T47D (cell line): ENCODE data around the gene CDC25B.

Experiments
- DNase-seq, 2 experiments: peaks; one replicate each; pipeline versions ENCODE4 v3.0.0 to v3.0.0-alpha.2; 2011 to 2012; ENCODE audit warnings: low read depth in 1 of 2, low spot score in 1 of 2
- JUND ChIP-seq: IDR thresholded peaks from 2 replicates; pipeline ENCODE4 v1.6.1; 2012; ENCODE audit warnings: low read depth
- in situ Hi-C: cut with HindIII; loops from 2 replicates; pipeline ENCODE4 v1.10.0; 2016; ENCODE audit warnings: low sequenced_read_pairs, low pct_unique_long_range_greater_than_20kb

CDC25B gene

DNA sequence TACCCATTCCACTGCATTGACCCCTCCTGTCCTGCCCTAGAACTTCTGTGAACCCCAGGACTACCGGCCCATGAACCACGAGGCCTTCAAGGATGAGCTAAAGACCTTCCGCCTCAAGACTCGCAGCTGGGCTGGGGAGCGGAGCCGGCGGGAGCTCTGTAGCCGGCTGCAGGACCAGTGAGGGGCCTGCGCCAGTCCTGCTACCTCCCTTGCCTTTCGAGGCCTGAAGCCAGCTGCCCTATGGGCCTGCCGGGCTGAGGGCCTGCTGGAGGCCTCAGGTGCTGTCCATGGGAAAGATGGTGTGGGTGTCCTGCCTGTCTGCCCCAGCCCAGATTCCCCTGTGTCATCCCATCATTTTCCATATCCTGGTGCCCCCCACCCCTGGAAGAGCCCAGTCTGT is 8.7 kb downstream of the CDC25B start:
- no peak for DNase-seq
- no peak for TF ChIP-seq JUND
- in situ Hi-C loops = no loop called here

DNA sequence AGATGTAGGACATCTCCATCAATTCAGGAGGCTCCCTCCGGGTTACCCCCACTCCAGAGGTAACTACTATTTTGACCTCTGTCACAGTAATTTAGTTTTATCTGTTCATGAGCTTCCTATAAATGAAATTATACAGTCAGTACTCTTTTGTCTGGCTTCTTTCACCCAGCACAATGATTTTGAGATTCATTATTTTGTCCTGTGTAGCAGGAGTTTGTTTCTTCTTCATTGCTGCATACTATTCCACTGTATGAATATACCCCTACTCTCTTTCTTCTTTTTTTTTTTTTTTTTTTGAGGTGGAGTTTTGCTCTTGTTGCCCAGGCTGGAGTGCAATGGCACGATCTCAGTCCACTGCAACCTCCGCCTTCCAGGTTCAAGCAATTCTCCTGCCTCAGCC is 12.4 kb downstream of the CDC25B start:
- no peak for DNase-seq
- TF ChIP-seq JUND = no peak
- in situ Hi-C loops = no loop called here

DNA sequence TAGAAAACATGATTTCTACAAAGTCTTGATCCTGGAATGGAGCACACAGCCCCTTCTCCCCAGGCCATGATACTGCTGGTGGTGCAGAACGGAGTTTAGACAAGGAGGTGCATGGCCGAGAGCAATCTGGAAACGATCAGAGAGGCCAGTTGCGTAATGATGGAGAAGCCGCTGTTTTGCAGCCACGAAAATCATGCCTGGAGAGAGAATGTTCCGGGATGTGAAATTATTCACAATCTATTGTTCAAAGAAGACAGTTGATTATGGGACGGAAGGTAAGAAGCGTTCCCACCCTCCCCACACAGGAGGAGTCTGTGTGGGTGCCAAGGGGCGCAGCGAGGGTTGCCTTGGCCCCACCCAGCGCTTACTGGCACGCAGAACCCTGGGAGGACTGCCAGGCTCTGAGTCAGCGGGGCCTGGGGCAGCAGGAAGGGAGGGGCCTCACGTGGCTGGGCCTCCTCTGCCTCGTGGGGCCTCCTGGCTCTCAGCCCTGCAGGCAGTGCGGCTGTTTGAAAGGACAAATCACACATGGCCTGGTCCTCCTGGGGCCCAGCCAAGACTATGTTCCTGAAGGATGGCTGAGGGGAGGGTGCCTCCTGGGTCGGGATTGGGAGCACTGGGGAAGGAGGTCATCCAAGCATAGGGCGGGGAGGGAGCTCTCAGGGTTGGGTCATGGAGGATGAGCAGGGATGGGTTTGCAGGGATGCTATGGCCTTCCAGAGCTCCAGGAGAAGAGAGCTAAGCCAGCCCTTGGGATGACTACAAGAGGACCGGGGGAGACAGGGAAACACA is 15.6 kb downstream of the CDC25B start:
- peak; percentile 88 for TF ChIP-seq JUND
- in situ Hi-C loops = no loop called here
- DNase-seq = peak; percentile 61 to 90

DNA sequence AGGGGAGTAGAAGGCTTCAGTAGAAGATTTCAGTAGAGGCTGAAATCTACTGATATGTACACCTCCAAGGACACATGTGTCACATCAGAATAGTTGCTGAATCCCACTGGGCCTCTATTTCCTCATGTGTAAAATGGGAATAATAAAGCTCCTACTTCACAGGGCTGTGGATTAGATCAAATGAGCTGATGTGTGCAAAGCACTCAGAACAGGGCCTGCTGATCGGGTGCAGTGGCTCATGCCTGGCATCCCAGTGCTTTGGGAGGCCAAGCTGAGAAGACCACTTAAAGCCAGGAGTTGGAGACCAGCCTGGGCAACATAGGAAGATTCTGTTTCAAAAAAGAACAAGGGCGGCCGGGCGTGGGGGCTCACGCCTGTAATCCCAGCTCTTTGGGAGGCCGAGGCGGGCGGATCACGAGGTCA is 16.2 kb downstream of the CDC25B start:
- no peak for TF ChIP-seq JUND
- in situ Hi-C loops = no loop called here
- no peak for DNase-seq

DNA sequence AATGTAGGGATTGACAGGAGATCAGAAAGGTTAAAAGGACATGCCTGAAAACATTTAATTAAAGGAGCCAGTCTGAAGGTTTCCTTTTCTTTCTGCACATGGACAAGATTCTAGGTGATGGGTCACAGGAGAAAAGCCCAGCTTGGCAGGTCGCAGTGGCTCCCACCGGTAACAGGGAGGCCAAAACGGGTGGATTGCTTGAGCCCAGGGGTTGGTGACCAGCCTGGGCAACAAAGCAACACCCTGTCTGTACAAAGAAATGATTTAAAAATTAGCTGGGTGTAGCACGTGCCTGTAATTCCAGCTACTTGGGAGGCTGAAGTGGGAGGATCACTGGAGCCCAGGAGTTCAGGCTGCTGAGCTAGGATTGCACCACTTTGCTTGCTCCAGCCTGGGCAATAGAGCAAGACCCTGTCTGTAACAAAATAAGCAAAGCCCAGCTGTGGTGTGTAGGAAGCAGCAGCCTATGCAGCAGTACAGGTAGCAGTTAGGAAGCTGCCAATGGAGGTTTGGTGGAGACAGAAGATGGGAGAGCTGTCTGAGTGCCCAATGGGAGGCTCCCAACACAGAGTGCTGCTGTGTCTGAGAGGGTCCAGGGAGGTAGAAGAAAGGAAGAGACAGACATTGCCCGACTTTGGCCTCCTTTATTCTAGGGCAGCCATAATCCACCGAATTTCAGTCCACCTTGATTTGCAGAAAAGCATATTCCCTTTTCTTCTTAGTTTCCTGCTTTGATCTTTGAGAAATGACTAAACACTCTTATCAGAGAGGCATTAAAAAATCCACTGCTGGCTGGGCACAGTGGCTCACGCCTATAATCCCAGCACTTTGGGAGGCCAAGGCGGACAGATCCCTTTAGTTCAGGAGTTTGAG is 17.1 kb downstream of the CDC25B start:
- no peak for TF ChIP-seq JUND
- in situ Hi-C loops = no loop called here
- no peak for DNase-seq

DNA sequence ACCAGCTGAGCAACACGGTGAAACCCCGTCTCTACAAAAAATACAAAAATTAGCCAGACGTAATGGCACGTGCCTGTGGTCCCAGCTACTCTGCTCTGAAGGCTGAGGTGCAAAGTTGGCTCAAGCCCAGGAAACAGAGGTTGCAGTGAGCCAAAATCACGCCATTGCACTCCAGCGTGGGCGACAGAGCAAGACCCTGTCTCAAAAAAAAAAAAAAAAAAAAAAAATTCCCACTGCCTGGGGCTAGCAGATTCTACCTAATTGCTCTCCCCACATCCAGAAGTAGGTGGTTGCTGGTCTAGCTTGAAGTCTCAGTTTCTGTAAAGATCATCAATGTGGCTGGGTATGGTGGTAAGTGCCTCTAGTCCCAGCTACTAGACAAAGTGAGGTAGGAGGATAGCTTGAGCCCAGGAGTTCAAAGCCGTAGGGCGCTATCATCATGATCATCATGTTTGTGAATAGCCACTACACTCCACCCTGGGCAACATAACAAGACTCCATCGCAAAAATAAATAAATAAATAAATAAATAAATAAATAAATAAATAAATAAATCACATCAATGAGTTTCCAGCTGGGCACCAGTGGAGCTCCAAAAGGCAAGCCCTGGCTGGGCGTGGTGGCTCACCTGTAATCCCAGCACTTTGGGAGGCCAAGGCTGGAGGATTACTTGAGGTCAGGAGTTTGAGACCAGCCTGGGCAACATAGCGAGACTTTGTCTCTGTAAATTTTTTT is 17.9 kb downstream of the CDC25B start:
- TF ChIP-seq JUND = no peak
- in situ Hi-C loops = no loop called here
- DNase-seq = no peak

DNA sequence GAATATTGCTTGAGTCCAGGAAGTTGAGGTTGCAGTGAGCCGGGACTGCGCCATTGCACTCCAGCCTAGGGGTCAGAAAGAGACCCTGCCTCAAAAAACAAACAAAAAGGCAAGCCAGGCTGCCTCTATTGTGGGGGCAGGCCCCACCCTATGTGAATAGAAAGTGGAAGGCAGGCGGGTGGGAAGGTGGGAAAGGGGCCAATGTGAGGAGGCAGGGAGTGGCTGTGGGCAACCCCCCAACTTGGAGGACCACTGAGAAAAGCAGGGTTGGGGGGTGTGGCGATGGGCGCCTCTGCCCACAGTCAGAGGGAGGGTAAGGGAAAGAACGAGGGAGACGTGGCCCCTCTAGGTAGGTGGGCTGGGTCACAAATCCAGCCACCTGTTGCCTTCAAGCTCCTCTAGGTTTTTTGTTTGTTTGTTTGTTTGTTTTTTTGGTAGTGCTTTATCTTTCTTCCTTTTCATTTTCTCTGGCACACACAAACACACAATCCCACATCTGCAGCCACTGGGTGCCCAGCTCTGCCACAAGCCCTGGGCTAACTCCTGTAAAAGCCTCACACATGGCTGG is 18.9 kb downstream of the CDC25B start:
- DNase-seq = no peak
- no peak for TF ChIP-seq JUND
- in situ Hi-C loops = no loop called here

DNA sequence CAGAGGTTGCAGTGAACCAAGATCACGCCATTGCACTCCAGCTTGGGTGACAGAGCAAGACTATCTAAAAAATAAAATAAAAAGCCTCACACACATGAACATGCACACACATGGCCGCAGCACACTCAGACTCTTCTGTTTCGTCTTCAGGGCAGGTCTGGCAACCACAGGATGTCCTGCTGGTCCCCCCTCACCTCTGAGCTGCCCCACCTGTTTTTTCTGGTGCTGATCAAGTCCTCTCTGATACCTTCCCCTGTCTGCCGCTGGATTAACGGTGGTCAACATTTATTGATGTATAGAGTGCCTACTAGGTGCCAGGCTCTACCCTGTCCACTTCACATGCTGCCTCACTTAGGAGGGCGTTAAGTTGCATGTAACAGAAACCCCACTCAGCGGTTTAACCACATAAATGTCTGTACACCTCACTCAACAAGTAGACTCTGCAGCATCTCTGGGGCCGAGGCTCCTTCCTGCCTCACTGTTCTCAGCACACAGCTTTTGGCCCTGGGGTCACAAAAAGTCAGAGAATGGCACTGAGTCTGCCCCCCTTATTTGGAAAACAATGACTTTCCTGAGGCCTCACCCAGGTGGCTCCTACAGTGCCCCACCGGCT is 19.7 kb downstream of the CDC25B start:
- no peak for DNase-seq
- TF ChIP-seq JUND = no peak
- in situ Hi-C loops = no loop called here

DNA sequence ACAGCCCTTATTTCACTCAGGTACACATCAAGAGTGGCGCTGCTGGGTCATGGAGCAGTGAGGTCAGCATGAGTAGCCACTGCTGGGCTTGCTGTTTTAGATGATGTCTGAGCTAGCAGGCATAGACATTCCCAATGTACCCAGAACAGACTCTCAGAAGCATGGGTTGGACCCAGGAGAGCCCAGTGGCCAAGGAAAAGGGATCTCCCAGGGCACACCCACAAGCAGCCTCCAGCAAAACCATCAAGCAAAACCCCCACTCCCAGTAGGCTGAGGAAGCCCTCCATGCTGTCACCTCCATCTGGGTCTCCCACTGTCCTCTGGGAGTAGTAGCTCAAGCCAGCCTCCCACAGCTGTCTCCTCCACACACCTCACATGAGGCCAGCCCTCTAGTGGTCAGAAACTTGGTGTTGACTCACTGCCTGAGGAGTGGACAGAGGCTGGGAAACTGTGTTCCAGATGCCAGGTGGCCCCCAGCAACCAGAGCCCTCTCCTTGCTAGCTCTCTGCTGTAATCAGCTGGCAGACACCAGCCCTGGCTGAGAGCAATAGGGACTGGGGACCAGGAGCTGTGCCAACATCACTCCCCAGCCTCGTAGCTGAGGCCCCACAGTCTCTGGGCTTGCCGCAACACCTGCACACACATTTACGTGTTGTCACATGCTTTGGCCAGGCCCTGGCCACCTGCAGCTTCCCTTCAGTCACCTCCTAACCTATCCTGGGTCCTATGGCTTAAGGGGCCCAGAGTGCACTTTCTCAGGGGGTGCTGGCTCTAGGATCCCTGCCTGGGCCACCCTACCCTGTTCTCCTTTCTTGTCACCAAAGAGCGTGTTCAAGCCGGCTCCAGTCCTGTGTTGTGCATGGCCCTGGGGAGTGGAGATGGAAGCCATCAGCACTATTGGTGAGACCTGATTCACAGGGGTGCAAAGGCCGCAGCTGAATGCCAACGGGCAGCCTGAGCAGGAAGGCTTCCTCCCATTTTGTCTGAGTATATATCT is 22.3 kb downstream of the CDC25B start:
- no peak for TF ChIP-seq JUND
- peak; percentile 51 to 88 for DNase-seq
- in situ Hi-C loops = no loop called here

DNA sequence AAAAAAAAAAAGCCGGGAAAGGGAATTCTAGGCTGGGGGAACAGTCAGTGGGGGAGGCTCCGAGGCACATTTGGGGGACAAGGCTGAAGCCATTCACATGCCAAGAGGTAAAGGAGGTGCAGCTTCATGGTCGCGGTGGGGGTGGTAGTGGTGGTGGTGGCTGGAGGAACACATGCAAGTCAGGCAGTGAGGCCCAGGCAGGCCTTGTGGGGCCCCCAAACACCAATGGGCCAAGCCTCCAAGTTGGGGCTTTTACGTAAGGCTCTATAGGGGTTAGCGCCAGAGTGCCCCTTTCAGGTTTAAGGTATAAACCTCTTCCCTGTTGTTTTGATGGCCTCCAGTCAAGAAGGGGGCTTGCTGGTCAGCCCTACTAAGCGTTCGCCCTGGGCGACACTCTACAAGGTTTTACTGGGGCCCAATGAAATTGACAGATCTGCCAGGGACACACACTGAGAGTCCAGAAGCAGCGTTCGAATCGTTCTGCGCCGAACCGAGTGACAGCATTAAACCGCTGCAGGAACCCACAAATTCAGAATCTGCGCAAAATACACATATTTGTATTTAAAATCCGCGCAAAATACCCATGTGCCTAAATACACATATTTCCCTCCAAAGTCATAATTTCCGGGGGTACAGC is 23.4 kb downstream of the CDC25B start:
- TF ChIP-seq JUND = no peak
- in situ Hi-C loops = no loop called here

More for the DNA sequence above, 23.4 kb downstream of the CDC25B start:
- DNase-seq = no peak
